Measurements from ENCODE around the gene NBDY.
"Not testable (repeated sequence)": the region's sequence is repeated elsewhere in the genome, so short reads cannot be mapped to it uniquely, and the experiment has no call there.

Gene NBDY

DNA sequence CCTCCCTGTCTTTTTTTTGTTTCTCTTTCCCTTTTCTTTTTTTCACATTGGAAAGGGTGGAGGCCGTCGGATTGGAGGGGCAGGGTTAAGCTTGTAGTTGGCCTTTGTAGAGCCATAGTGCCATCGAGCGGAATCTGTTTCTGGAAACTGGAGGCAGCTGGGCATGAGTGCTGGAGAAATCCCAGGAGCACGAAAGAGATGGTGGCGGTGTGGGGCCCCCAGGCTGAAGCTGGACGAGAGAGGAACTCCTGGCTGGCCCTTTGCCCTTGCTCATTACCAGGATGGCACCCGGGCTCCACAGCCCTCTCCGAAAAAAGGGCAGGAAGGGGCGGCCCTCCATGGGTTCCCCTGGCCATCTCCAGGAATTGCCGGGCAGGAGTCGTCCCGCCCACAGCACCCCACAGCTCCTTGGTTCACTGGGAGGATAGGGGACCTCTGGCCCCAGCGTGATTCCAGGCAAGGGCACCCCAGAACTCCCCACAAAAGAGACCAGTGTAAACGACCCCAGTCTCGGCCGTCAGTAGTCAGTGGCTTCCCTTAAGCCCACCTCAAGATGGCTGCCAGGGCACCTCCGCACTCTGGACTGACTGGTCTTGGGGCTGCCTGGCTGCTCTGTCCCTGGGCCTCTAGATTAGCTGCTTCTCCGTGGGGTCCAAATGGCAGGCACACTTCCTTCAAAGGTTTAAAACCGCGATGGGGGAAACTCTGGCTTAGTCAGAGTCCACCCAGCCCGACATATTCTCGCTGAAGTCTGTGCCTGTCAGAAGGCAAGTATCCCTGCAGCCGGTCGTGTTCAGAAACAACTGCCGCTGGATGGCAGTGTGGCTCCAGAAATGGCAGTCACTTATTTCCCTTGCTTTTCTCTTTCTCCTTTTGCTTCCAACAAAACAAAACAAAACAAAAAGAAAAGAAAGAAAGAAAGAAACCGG lies 74.1 kb downstream of the NBDY start:
- peak; percentile 33 for FAIRE-seq

DNA sequence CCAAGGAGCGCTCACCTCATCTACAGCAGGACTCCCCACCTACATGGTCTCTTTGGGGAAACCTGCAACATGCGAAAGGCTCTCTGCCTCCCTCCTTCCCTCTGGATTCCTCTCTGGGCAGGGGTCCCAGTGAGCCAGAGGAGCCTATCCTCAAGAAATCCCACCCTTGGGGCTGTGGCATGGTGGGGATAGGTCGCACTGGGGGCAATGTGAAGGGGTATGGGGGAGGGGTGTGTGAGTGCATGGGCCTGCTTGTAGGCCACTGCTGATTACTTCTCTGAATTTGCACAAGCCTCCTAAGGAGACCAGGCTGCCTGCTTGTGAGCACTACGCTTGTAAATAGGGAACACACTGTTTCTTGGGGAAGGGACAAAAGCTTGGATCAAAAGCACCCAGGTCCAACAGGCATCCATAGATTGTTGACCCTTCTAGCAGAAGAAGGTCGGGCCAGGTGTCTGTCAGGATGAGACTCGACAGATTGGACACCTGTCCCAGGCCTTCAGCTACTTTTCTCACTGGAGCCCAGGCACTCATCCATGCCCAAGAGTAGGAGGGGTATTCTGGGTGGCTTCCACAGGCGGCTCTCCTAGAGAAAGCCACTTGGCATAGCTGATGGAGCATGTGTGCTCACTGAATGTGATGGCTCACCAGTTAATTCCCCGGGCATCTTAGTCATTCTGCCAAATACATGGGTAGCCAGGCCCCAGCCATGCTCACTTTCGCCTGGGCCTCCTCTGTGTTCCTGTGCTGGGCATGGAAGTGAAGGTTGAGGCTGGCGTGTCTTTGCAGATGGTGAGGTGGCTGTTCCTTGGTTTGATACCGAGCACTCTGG lies 75.0 kb downstream of the NBDY start:
- FAIRE-seq: no peak

DNA sequence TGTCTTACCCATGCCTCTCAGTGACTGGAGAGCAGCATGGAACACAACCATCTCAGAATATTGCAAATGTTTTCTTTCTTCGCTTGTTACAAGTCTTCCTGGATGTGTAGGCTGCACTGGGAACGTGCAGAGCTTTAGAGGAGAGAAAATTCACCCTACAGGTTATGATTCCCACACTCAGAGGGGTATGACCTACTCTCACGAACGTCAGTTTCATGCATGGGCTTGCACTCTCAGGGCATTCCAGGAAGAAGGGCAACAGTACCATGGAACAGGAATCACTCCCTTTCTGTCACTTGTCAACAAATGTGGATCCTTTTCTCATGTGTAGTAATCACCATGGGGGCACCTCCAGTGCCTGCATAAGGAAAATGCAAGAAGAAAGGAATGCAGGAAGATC lies 75.8 kb downstream of the NBDY start:
- no peak for FAIRE-seq

DNA sequence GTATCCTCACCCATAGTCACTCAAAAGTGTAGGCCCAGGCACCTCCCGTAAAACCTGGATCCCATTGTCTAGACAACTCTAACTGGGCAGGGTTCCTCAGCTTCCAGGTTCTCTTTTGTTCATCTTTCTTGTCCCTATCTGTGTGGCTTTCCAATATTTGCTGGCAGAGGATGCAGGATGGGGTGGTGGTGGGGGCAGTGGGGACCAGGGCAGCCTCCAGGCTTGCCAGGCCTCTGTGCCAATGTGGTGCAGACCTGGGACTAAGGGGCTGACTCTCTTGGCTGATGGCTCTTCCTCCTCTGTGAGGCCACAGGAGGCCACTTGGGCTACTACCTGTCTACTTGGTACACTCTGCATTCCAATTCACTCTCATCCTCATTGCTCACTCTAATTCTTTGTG lies 76.4 kb downstream of the NBDY start:
- FAIRE-seq: no peak

DNA sequence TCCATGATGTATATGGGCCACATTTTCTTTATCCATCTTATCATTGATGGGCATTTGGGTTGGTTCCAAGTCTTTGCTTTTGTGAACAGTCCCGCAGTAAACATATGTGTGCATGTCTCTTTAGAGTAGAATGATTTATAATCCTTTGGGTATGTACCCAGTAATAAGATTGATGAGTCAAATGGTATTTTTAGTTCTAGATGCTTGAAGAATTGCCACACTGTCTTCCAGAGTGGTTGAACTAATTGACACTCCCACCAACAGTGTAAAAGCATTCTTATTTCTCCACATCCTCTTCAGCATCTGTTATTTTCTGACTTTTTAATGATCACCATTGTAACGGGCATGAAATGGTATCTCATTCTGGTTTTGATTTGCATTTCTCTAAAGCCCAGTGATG lies 77.1 kb downstream of the NBDY start:
- not testable (repeated sequence) for FAIRE-seq

DNA sequence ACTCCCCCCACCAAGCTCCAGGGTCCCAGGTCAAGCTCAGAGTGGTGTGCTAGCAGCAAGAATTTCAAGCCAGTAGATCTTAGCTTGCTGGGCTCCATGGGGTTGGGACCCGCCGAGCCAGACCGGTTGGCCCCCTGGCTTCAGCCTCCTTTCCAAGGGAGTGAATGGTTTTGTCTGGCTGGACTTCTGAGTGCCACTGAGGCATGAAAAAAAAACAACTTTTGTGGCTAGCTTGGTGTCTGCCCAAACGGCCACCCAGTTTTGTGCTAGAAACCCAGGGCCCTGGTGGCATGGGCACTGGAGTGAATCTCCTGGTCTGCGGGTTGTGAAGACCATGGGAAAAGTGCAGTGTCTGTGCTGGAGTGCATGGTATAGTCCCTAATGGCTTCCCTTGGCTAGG lies 82.6 kb downstream of the NBDY start:
- no peak for FAIRE-seq

DNA sequence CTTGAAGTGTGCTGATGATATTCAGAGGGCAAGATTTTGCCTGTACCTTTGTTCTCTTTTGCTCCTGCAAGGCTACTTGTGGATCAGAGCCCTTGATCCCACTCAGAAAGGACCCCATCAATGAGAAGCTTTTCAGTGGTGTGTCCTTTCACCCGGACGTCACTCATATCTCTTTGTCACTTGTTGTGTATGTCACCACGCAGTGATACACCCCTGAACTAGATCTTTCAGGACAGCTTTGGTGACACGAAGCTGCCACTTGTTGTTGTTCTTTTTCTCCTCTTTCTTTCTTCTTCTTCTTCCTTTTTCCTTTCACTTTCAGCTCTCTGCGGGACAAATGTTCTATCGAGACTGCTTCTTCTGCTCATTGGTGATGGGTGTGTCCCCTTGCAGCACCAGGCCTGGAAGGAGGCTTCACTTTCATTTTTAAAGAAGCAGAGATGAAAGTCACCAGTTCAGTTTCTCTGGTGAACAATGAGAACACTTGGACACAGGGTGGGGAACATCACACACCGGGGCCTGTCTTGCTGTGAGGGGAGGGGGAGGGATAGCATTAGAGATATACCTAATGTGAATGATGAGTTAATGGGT lies 83.6 kb downstream of the NBDY start:
- no peak for FAIRE-seq

DNA sequence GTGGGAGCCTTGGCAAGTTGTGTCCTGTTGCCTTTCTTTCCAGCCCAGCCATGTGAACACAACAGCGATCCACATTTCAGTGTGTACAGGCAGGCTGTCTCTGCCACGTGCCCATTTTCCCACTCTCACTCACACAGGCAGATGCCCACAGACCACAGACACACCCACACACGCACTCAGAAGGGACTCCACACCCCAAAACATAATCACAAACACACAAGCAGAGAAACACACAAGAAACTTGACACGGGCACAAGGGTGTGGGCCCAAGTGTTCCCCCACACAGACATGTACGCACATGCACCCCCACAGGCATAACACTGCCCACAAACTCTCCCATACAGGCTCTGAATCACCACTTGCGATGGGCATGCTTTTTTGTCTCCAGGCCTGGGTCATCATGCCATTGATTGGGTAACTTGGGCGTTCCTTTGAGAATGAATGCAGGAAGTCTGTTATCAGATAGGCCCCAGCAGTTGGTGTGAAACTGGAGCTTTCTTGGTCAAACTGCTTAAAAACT lies 84.3 kb downstream of the NBDY start:
- FAIRE-seq: no peak

DNA sequence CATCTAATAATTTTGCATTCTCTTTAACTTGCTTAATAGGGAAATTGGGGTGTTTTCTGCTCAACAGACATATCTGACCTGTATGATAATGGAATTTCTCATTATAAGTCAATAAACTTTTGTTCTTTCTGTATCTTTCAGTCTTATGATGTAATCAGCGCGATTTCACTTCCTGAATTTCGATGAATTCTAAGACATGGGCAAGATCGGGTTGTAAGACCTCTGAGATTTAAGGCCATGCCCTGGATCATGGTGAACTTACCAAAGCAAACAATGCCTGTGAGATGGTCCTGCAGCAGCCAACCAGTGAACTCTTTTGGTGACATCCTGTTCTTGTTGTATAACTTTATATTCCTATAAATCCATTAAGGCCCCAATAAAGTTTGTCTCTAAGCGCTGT lies 88.1 kb downstream of the NBDY start:
- no peak for FAIRE-seq

DNA sequence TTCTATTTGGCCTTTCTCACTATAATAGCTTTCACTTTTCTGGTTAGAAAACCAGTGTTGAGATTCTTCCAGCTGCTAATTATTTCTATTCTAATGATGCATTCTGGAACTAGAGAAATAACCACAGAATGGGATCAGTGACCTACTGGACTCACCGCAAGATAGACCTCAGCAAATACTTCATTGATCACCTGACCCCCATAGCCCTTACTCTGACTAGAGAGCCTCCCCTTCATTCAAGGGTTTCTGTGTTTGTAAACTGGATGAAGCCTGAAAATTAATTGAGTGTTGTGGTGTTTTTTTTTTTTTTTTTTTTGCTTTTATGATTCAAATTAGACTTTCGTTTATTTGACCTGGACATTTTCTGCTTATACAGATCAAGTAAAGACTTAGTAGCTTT lies 97.0 kb downstream of the NBDY start:
- no peak for FAIRE-seq

DNA sequence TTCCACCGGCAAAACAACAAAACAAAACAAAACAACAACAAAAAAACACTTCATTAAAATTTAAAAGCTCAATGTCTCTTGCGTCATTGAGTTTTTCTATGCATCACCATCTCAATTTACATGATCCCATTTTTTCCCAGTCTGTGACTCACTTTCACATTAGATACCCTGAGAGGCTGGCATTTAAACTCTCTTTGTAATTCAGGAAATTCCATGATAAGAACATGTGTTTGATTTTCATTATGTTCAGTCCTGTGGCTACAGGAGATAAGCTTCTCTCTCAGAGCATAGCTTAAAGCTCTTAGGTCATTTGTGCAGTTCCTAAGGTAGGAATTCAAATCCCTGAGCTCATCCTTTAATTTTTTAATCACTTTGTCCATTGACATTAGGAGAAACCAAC lies 104.6 kb downstream of the NBDY start:
- FAIRE-seq: no peak

DNA sequence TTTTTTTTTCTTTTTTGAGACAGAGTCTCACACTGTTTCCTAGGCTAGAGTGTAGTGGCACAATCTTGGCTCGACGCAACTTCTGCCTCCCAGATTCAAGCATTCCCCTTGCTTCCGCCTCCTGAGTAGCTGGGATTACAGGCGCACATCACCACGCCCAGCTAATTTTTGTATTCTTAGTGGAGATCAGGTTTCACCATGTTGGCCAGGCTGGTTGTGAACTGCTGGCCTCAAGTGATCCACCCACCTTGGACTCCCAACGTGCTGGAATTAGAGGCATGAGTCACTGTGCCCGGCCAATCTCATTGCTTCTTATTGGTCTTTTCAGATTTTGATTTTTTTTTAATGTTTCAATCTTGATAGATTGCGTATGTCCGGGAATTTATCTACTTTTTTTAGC lies 124.4 kb downstream of the NBDY start:
- no peak for FAIRE-seq

DNA sequence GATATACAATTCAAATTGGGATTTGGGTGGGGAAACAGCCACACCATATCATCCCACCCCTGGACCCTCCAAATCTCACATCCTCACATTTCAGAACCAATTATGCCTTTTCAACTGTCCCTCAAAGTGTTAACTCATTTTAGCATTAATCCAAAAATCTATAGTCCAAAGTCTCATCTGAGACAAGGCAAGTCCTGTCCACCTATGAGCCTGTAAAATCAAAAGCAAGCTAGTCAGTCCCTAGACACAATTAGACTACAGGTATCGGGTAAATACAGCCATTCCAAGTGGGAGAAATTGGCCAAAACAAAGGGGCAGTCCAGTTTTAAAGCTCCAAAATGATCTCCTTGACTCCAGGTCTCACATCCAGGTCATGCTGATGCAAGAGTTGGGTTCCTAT lies 128.0 kb downstream of the NBDY start:
- FAIRE-seq: no peak

DNA sequence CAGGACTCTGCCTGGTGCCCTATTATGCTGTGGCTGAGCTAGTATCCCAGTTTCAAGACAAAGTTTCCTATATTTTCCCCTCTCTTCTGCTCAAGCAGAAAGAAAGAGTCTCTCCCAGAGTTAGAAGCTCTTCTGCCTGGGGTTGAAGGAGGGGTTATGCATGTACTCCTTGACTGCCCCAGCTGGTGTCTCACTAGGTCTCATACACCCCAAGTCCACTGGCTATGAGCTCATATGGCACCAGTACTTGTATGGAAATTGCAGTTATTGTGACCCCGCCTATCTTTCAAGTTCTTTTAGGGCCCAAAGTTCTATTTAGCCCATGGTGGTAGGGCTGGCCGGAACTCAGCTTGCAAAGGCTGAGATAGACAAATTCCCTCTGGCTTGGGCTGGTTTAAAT lies 131.8 kb downstream of the NBDY start:
- FAIRE-seq: no peak

All from colon (tissue), 2 donors.